Endothelial cell (in vitro differentiated cells): ENCODE data around the gene CCNG1. TPM values are rescaled to one million over a fixed set of nuclear protein-coding genes. Genes with fewer than 3 reads are reported as not detected.
A peak's percentile ranks its signal among the peaks of the same experiment; 100 is the strongest.

Experiments
- DNase-seq: peaks from one replicate; pipeline ENCODE4 v3.0.0; 2021; ENCODE audit warnings: low spot score
- H3K27ac Mint-ChIP-seq: one replicate; pipeline ENCODE4 v1.8.0; 2021; ENCODE audit warnings: mixed read lengths, inconsistent platforms; ENCODE audit not compliant: unreplicated experiment
- H3K27me3 Mint-ChIP-seq: one replicate; pipeline ENCODE4 v1.8.0; 2021; ENCODE audit warnings: mild to moderate bottlenecking, moderate library complexity, mixed read lengths, inconsistent platforms; ENCODE audit not compliant: unreplicated experiment
- H3K36me3 Mint-ChIP-seq: one replicate; pipeline ENCODE4 v1.8.0; 2021; ENCODE audit warnings: mild to moderate bottlenecking, low read depth, mixed read lengths, inconsistent platforms; ENCODE audit not compliant: unreplicated experiment
- H3K4me1 Mint-ChIP-seq: one replicate; pipeline ENCODE4 v1.8.0; 2021; ENCODE audit warnings: mild to moderate bottlenecking, mixed read lengths, inconsistent platforms; ENCODE audit not compliant: unreplicated experiment
- H3K4me3 Mint-ChIP-seq: one replicate; pipeline ENCODE4 v1.8.0; 2021; ENCODE audit warnings: mild to moderate bottlenecking, mixed read lengths, inconsistent platforms; ENCODE audit not compliant: unreplicated experiment
- H3K9me3 Mint-ChIP-seq: one replicate; pipeline ENCODE4 v1.8.0; 2021; ENCODE audit warnings: mixed read lengths, inconsistent platforms; ENCODE audit not compliant: unreplicated experiment
- total RNA-seq: library from RNA; stranded (reverse); fragmentation: NEBNext Ultra II Directional; extraction: Animal tissue kit (Norgen Biotek cat#: 25700); gene quantifications from one replicate; pipeline ENCODE4 v1.2.1, GENCODE V29; 2021; ENCODE audit not compliant: unreplicated experiment
- TF ChIP-seq, protein P1 (sequence below): fragments of 200-600 bp; sonication (generic); IDR thresholded peaks from one replicate; pipeline ENCODE4 v1.5.0; 2021; ENCODE audit warnings: antibody characterized with exemption; ENCODE audit not compliant: unreplicated experiment

The CCNG1 gene
- total RNA-seq, 1 donor from 2014 or later: 360 TPM

DNA sequence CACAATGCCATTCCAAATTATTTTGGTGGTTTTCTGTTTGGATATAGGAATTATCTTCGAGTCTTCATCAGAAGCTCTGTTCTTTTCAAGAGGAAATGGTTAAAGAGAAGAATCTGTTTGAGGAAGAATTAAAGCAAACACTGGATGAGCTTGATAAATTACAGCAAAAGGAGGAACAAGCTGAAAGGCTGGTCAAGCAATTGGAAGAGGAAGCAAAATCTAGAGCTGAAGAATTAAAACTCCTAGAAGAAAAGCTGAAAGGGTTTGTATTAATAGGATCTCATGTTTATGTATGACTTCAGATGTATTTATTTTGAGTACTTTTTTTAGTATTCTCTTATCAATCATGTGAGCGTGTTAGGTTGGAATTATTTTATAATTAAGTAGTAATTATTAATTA is 38.0 kb downstream of the CCNG1 start:
- no peaks in the 10 kb centered on the region for H3K27me3 Mint-ChIP-seq
- no peak overlapping the region for H3K4me3 Mint-ChIP-seq
- no peaks in the 10 kb centered on the region for H3K36me3 Mint-ChIP-seq
- DNase-seq: no peak
- TF ChIP-seq, protein P1, sequence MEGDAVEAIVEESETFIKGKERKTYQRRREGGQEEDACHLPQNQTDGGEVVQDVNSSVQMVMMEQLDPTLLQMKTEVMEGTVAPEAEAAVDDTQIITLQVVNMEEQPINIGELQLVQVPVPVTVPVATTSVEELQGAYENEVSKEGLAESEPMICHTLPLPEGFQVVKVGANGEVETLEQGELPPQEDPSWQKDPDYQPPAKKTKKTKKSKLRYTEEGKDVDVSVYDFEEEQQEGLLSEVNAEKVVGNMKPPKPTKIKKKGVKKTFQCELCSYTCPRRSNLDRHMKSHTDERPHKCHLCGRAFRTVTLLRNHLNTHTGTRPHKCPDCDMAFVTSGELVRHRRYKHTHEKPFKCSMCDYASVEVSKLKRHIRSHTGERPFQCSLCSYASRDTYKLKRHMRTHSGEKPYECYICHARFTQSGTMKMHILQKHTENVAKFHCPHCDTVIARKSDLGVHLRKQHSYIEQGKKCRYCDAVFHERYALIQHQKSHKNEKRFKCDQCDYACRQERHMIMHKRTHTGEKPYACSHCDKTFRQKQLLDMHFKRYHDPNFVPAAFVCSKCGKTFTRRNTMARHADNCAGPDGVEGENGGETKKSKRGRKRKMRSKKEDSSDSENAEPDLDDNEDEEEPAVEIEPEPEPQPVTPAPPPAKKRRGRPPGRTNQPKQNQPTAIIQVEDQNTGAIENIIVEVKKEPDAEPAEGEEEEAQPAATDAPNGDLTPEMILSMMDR: no peak
- H3K9me3 Mint-ChIP-seq: no peaks in the 10 kb centered on the region
- H3K4me1 Mint-ChIP-seq: no peaks in the 10 kb centered on the region
- H3K27ac Mint-ChIP-seq: no peak overlapping the region

DNA sequence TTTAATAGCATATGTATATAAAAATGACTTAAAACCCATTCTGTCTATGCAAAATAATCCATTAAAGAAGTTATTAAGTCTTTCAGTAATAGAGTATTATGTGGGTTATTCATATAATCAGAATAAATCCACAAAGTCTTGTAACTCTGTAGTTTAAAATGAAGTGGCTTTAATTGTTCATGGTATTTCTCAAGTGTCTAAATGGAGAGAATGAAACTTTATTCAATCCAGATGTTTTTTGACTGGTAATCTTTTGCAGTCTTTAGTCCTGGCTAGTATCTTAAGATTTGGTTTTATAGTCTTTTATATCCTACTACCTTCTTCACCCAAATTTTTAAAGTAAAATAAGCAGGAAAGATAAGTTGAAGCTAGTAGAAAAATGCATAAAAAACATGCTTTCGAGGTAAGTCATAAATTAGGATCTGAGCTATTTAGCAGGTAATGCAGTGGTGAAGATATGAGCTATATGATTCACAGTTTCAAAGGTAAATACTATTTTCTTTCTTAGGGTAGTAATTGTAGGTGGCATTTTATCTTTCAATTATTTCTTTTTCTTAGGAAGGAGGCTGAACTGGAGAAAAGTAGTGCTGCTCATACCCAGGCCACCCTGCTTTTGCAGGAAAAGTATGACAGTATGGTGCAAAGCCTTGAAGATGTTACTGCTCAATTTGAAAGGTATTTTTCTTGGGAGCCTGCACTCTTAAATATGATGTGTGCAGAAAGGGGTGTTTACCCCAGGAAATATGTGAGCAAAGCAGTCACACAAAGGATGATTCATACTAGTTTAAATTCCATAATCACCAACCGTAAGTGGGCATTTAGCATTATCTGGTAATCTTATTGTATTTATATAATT is 41.0 kb downstream of the CCNG1 start:
- H3K4me3 Mint-ChIP-seq: no peak overlapping the region
- H3K9me3 Mint-ChIP-seq: no peaks in the 10 kb centered on the region
- no peaks in the 10 kb centered on the region for H3K27me3 Mint-ChIP-seq
- no peak overlapping the region for H3K27ac Mint-ChIP-seq
- TF ChIP-seq, protein P1: no peak
- no peaks in the 10 kb centered on the region for H3K4me1 Mint-ChIP-seq
- DNase-seq: no peak
- H3K36me3 Mint-ChIP-seq: no peaks in the 10 kb centered on the region

DNA sequence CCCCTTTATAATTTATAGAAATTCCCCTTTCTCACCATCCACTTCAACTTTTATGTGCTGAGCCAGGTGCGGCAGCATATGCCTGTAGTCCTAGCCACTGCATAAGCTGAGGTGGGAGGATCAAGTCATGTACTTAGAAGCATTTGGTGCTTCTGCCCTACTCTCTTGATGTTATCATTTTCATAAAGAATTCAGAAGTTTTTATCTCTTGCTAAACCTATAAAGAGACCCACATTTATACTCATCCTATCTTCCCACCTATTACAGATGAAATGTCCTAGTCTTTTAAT is 41.5 kb downstream of the CCNG1 start:
- Mint-ChIP-seq H3K27me3 (no peaks in the 10 kb centered on the region), H3K4me3 (no peak overlapping the region), H3K4me1 (no peaks in the 10 kb centered on the region), H3K27ac (no peak overlapping the region), H3K9me3 (no peaks in the 10 kb centered on the region), H3K36me3 (no peaks in the 10 kb centered on the region)
- DNase-seq: no peak
- TF ChIP-seq, protein P1: no peak

DNA sequence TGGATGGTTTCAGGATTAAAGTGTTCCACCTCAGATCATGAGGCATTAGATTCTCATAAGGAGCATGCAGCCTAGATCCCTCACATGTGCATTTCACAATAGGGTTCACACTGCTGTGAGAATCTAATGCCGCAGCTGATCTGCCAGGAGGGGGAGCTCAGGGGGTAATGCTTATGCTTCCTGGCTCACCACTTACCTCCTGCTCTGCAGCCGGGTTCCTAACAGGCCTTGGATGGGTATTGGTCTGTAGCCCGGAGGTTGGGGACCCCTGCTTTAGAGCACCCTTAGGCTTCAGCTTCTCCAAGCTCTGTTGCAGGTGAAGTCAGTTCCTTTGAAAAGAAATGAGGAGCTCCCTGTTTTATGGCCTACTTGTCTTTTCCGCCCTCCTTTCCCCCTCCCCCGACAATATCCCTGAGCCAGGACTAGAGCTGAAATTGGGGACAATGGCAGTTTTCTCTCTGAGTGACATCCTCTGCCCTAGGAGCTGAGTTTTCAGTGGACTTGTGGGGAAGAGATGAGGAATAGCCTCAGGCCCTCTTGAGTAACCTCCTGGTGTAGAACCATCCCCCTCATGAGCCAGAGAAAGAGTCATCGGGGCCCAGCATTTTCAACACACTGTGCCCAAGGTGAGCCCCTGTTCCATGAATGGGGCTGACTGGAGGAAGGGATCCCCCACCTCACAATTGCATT is 51.8 kb downstream of the CCNG1 start:
- peak; percentile 24 for DNase-seq
- Mint-ChIP-seq H3K9me3 (no peaks in the 10 kb centered on the region), H3K4me1 (no peaks in the 10 kb centered on the region), H3K4me3 (no peak overlapping the region), H3K27ac (no peak overlapping the region), H3K36me3 (peaks cover 5% of the 10 kb centered on the region), H3K27me3 (no peaks in the 10 kb centered on the region)
- TF ChIP-seq, protein P1: no peak

DNA sequence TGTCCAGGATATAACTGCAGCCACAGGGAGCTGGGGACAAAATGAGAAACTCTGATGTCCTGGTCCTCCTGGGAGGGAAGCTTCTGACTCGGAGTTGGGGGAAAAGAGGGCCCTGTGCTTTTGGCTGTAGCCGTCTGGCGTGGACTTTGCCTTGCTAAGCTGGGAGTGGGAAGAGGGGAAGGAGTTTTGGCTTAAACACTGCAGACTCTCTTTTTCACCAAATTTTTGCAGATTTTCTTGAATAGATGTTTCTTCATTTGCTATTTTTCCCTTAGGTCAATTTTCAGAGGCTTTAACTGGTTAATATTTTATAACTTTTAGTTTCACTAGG is 52.3 kb downstream of the CCNG1 start:
- Mint-ChIP-seq H3K9me3 (no peaks in the 10 kb centered on the region), H3K27ac (no peak overlapping the region), H3K36me3 (peaks cover 5% of the 10 kb centered on the region), H3K4me1 (no peaks in the 10 kb centered on the region), H3K27me3 (no peaks in the 10 kb centered on the region), H3K4me3 (no peak overlapping the region)
- DNase-seq: no peak
- TF ChIP-seq, protein P1: no peak
